Muscle layer of colon (tissue), 2 donors: ENCODE data around the gene JMJD6.
"Not testable (repeated sequence)": the region's sequence is repeated elsewhere in the genome, so short reads cannot be mapped to it uniquely, and the experiment has no call there.

Experiments used
- H3K27ac ChIP-seq: one replicate; pipeline ENCODE4 v1.7.0; 2013; ENCODE audit warnings: low read depth, mild to moderate bottlenecking, low read length, moderate library complexity
- H3K27me3 ChIP-seq, 2 donors: one replicate each; pipeline ENCODE4 v1.7.0; 2013; ENCODE audit warnings: low read length in 2 of 2, mild to moderate bottlenecking in 2 of 2; ENCODE audit not compliant: insufficient read depth in 2 of 2, control insufficient read depth in 1 of 2
- H3K36me3 ChIP-seq: one replicate; pipeline ENCODE4 v1.7.0; 2013; ENCODE audit warnings: mild to moderate bottlenecking, low read length; ENCODE audit not compliant: insufficient read depth
- H3K4me1 ChIP-seq: one replicate; pipeline ENCODE4 v1.7.0; 2013; ENCODE audit warnings: mild to moderate bottlenecking, low read length; ENCODE audit not compliant: insufficient read depth
- H3K4me3 ChIP-seq, 2 donors: one replicate each; pipeline ENCODE4 v1.7.0; 2013; ENCODE audit warnings: low read length in 2 of 2, low read depth in 1 of 2, mild to moderate bottlenecking in 1 of 2, moderate library complexity in 1 of 2
- H3K9ac ChIP-seq: one replicate; pipeline ENCODE4 v1.7.0; 2013; ENCODE audit warnings: low read length
- H3K9me3 ChIP-seq: one replicate; pipeline ENCODE4 v1.7.0; 2013; ENCODE audit warnings: mild to moderate bottlenecking, low read length
- donor health status: abdominal sarcoma.
- donor health status: Adenocarcinoma of cecum.

Gene JMJD6

GRCh38 chr17:76747716-76748363 is 21.4 kb upstream of the JMJD6 start:
- Histone ChIP-seq H3K36me3 (peaks cover 48% of the 10 kb centered on the region), H3K27me3 (no peaks in the 10 kb centered on the region), H3K27ac (no peak overlapping the region), H3K4me3 (no peak overlapping the region), H3K9ac (no peak overlapping the region), H3K4me1 (no peaks in the 10 kb centered on the region), H3K9me3 (no peaks in the 10 kb centered on the region)

DNA sequence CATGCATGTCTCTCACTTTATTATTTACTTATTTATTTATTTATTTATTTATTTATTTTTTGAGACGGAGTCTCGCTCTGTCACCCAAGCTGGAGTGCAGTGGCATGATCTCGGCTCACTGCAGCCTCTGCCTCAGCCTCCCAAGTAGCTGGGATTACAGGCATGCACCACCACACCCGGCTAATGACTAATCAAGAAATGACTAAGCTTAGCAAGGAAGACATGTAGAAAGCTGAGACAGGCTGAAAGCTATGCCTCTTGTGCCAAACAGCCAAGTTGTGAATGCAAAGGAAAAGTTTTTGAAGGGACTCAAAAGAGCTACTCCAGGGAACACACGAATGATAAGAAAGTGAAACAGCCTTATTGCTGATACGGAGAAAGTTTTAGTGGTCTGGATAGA is 19.4 kb upstream of the JMJD6 start:
- H3K9ac ChIP-seq, H3K4me3 ChIP-seq, H3K27me3 ChIP-seq, H3K9me3 ChIP-seq, H3K27ac ChIP-seq, H3K4me1 ChIP-seq: not testable (repeated sequence)
- H3K36me3 ChIP-seq, result peaks cover 50% of the 10 kb centered on the region

- no peak overlapping the region for H3K9ac ChIP-seq
- H3K4me3 ChIP-seq, result no peak overlapping the region
- no peak overlapping the region for H3K27ac ChIP-seq
- H3K27me3 ChIP-seq, result no peaks in the 10 kb centered on the region
- H3K36me3 ChIP-seq, result peaks cover 50% of the 10 kb centered on the region
- H3K9me3 ChIP-seq, result no peaks in the 10 kb centered on the region
- peaks cover 16% of the 10 kb centered on the region for H3K4me1 ChIP-seq
Observed at GRCh38 chr17:76744747-76745146, 18.3 kb upstream of the JMJD6 start.

DNA sequence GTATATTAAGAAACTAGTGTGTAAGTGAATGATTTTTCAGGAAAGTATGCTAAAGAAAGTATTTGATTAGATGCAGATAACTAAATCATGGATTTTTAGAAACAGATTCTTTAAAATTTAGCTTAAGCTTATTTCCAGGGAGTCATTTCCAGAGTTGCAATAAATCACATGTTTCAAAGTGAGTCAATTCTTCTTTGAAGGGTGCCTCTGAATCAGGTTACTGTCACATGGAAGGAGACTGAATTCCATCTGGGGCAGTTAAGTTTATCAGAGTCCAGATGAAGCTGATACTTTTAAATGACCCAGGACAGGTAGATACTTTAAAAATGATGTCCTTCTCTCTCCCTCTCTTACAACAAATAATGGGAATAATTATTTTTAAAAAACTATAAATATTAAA is 16.6 kb upstream of the JMJD6 start:
- Histone ChIP-seq H3K4me3 (no peak overlapping the region), H3K36me3 (peaks cover 50% of the 10 kb centered on the region), H3K27ac (no peak overlapping the region), H3K4me1 (peaks cover 31% of the 10 kb centered on the region), H3K9me3 (no peaks in the 10 kb centered on the region), H3K27me3 (no peaks in the 10 kb centered on the region), H3K9ac (no peak overlapping the region)

DNA sequence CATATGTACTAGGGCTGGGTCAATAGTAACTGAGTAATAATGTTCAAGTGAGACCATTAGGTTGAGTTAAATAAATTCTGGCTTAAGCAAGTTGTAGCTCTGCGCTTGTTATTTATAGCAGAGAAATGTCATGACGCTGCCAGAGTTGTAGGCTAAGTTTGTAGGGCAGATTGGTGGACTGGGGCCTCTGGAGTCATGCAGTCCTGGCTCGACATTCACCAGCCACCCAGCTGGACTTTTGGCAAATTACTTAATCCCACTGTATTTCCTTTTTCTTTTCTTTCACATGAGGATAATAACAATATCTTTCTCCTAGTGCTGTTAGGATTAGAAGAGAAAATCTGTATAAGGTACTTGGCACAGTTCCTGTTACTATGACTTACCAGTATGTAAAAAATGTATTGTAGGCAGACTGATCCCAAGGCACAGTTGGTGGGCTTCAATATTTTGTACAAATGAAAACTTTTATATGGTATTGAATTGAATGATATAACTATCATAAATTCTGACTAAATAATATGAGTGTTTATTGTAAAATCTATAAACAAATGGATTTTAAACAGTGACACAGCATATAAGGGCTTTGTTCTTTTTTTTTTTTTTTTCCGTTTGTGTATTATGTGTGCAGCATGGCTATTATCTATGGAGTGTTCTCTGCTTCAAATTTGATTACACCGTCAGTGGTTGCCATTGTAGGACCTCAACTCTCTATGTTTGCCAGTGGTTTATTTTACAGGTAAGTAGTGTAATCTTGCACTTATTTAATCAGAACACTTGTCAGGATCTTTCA is 14.1 kb upstream of the JMJD6 start:
- H3K9me3 ChIP-seq, result no peaks in the 10 kb centered on the region
- H3K4me1 ChIP-seq, result peaks cover 36% of the 10 kb centered on the region
- H3K27ac ChIP-seq, result peak overlapping the region; percentile 51
- no peak overlapping the region for H3K9ac ChIP-seq
- H3K27me3 ChIP-seq, result no peaks in the 10 kb centered on the region
- H3K36me3 ChIP-seq, result peaks cover 35% of the 10 kb centered on the region
- H3K4me3 ChIP-seq, result no peak overlapping the region

- not testable (repeated sequence) for H3K9me3 ChIP-seq, H3K4me3 ChIP-seq, H3K27ac ChIP-seq, H3K27me3 ChIP-seq
- Histone ChIP-seq H3K9ac (peak overlapping the region; percentile 98), H3K36me3 (peaks cover 35% of the 10 kb centered on the region), H3K4me1 (peaks cover 45% of the 10 kb centered on the region)
Observed at GRCh38 chr17:76739568-76740115, 13.2 kb upstream of the JMJD6 start.

- Histone ChIP-seq H3K27me3 (no peaks in the 10 kb centered on the region), H3K9me3 (no peaks in the 10 kb centered on the region), H3K4me3 (peak overlapping the region; percentile 24 to 99), H3K4me1 (peaks cover 57% of the 10 kb centered on the region), H3K9ac (peak overlapping the region; percentile 98), H3K36me3 (peaks cover 35% of the 10 kb centered on the region), H3K27ac (peak overlapping the region; percentile 98)
Observed at GRCh38 chr17:76738468-76738850, 12.1 kb upstream of the JMJD6 start.

- H3K27ac ChIP-seq, result peak within 1 kb of the TSS; percentile 100
- peaks cover 40% of the 10 kb centered on the region for H3K36me3 ChIP-seq
- H3K9me3 ChIP-seq, result no peaks in the 10 kb centered on the region
- H3K9ac ChIP-seq, result peak within 1 kb of the TSS; percentile 98
- peaks cover 62% of the 10 kb centered on the region for H3K4me1 ChIP-seq
- no peaks in the 10 kb centered on the region for H3K27me3 ChIP-seq
- H3K4me3 ChIP-seq, result peak within 1 kb of the TSS; percentile 88 to 99
Observed at GRCh38 chr17:76737676-76738467, 11.5 kb upstream of the JMJD6 start, which contains the start of gene MFSD11. Gene MFSD11 (plus strand): TSS chr17:76738119. CDS start chr17:76738353, 234 bp downstream.

DNA sequence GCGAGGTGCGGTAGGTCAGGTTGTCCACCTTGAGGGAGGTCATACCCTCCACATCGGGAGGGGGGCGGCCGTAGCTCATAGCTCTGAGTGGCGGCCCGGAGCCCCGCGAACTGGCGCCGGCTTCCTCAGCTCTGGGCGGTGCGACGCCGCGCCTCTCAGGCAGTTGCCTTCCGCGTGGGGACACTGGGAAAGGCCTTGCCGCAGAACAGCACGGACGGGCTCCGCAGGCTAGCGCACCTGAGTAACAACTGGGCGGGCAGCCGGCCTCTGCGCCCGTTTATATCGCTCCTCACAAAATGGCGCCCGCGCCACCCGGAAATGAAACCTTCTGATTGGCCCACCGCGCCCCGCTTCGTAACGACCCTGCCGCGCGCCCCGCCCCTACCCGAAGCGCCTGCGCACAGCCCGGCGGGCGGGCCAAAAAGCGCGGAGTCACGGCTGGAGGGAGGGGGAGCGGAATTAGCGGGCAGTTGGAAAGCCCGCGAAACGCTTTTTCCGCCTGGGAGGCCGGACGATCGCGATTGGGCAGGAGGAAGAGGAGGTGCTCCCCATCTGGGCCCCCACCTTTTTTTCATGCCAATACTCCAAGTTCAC is 10.8 kb upstream of the JMJD6 start, which contains the start of gene SRSF2:
SRSF2 (minus strand) TSS at position 250 of the 594 bp plus-strand sequence; CDS start at position 79, 171 bp downstream.
- H3K27me3 ChIP-seq, result no peaks in the 10 kb centered on the region
- H3K4me1 ChIP-seq, result peaks cover 68% of the 10 kb centered on the region
- peak within 1 kb of the TSS; percentile 98 for H3K9ac ChIP-seq

GRCh38 chr17:76736349-76737081 is 10.1 kb upstream of the JMJD6 start:
- Histone ChIP-seq H3K4me3 (peak overlapping the region; percentile 88 to 92), H3K27ac (peak overlapping the region; percentile 100), H3K4me1 (peaks cover 73% of the 10 kb centered on the region), H3K27me3 (no peaks in the 10 kb centered on the region), H3K9ac (peak overlapping the region; percentile 95), H3K36me3 (peaks cover 37% of the 10 kb centered on the region), H3K9me3 (no peaks in the 10 kb centered on the region)

More for the DNA sequence above, 10.8 kb upstream of the JMJD6 start, which contains the start of gene SRSF2:
- Histone ChIP-seq H3K4me3 (peak within 1 kb of the TSS; percentile 88 to 99), H3K27ac (peak within 1 kb of the TSS; percentile 100), H3K9me3 (no peaks in the 10 kb centered on the region), H3K36me3 (peaks cover 41% of the 10 kb centered on the region)
